Lower lobe of right lung (tissue), 2 donors: Measurements from ENCODE around the gene MYOCOS. TPM values are rescaled to one million over a fixed set of nuclear protein-coding genes. Genes with fewer than 3 reads are reported as not detected.

Source experiments
- ATAC-seq, 2 donors: fragments of 200-7000 bp; cut with Tn5 transposase; one replicate each; pipeline ENCODE4 v1.9.1; 2020 to 2022; ENCODE audit warnings: mild to moderate bottlenecking in 2 of 2, moderate library complexity in 2 of 2
- DNase-seq: peaks from one replicate; pipeline ENCODE4 v3.0.0-alpha.2; 2020
- H3K27ac ChIP-seq: fragments of 200-600 bp; one replicate; pipeline ENCODE4 v1.8.0; 2022
- H3K27me3 ChIP-seq: fragments of 200-600 bp; one replicate; pipeline ENCODE4 v1.8.0; 2022; ENCODE audit warnings: low read depth
- H3K36me3 ChIP-seq: fragments of 200-600 bp; one replicate; pipeline ENCODE4 v1.8.0; 2022; ENCODE audit warnings: mild to moderate bottlenecking
- H3K4me1 ChIP-seq: fragments of 200-600 bp; one replicate; pipeline ENCODE4 v1.8.0; 2022
- H3K4me3 ChIP-seq: fragments of 200-600 bp; one replicate; pipeline ENCODE4 v1.8.0; 2022; ENCODE audit warnings: mild to moderate bottlenecking
- H3K9me3 ChIP-seq: fragments of 200-600 bp; one replicate; pipeline ENCODE4 v1.8.0; 2022
- CTCF ChIP-seq: fragments of 200-600 bp; IDR thresholded peaks from one replicate; pipeline ENCODE4 v1.8.0; 2022; ENCODE audit warnings: antibody characterized with exemption, mild to moderate bottlenecking
- intact Hi-C: fragments of 100-400 bp; cut with DNase I; formaldehyde crosslinking; loops from one replicate; pipeline ENCODE4 v1.11.0; 2022
- total RNA-seq: library from RNA; stranded (reverse); fragmentation: NEBNext Ultra II Directional; extraction: Animal tissue kit (Norgen Biotek cat#: 25700); gene quantifications from one replicate; pipeline ENCODE4 v1.2.1, GENCODE V29; 2021
- donor health status: DM: no; HTN: yes; CAD: no; lungs with severe emphysema.

The MYOCOS gene
- total RNA-seq, 1 donor from 2014 or later, result 0.18 TPM

GRCh38 chr1:171625225-171625624, 3.2 kb downstream of the MYOCOS start:
- no peak for ATAC-seq

GRCh38 chr1:171627020-171627419, 5.0 kb downstream of the MYOCOS start:
- peak; percentile 62 to 63 for ATAC-seq
- H3K27me3 ChIP-seq, result no peaks in the 10 kb centered on the region

More at GRCh38 chr1:171625225-171625624, 3.2 kb downstream of the MYOCOS start:
- H3K4me3 ChIP-seq, result no peak overlapping the region
- no peaks in the 10 kb centered on the region for H3K36me3 ChIP-seq
- no peak overlapping the region for H3K27ac ChIP-seq
- no peaks in the 10 kb centered on the region for H3K4me1 ChIP-seq
- no peaks in the 10 kb centered on the region for H3K27me3 ChIP-seq
- intact Hi-C loops, result no loop called here
- no peak for DNase-seq
- TF ChIP-seq CTCF, result no peak
- H3K9me3 ChIP-seq, result no peaks in the 10 kb centered on the region

DNA sequence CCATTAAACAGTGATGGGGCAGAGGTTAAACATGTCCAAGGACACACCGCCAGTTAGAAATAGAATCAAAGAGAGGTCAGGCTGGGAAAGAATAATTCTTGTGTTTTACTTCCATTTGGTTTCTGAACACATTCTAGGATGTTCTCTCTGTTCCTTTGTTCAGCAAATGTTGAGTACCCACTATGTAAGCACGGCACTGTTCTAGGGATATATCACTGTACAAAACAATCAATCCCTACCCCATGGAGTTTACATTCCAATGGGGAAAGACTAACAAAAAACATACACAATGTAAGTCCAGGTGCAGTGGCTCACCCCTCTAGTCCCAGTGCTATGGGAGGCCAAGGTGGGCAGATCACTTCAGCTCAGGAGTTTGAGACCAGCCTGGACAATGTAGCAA, 6.2 kb downstream of the MYOCOS start:
- no peaks in the 10 kb centered on the region for H3K4me1 ChIP-seq
- H3K4me3 ChIP-seq, result no peak overlapping the region
- no peak overlapping the region for H3K27ac ChIP-seq
- intact Hi-C loops, result no loop called here
- no peak for TF ChIP-seq CTCF
- ATAC-seq (no peak), DNase-seq (no peak)
- no peaks in the 10 kb centered on the region for H3K9me3 ChIP-seq
- no peaks in the 10 kb centered on the region for H3K27me3 ChIP-seq
- no peaks in the 10 kb centered on the region for H3K36me3 ChIP-seq

More at GRCh38 chr1:171627020-171627419, 5.0 kb downstream of the MYOCOS start:
- no peak for DNase-seq
- no peak overlapping the region for H3K4me3 ChIP-seq
- H3K9me3 ChIP-seq, result no peaks in the 10 kb centered on the region
- TF ChIP-seq CTCF, result no peak
- no peak overlapping the region for H3K27ac ChIP-seq
- H3K36me3 ChIP-seq, result no peaks in the 10 kb centered on the region
- intact Hi-C loops, result no loop called here
- H3K4me1 ChIP-seq, result no peaks in the 10 kb centered on the region

DNA sequence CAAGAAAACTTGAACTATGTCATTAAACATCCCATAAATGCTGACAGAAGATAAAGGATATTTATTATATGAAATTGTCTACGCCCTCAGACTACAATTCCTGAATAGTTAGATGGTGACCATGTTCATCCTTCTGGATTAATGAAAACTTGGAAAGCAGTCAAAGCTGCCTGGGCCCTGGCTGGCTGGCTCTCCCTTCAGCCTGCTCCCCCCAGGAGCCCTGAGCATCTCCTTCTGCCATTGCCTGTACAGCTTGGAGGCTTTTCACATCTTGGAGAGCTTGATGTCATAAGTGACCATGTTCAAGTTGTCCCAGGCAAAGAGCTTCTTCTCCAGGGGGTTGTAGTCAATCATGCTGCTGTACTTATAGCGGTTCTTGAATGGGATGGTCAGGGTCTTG, 13.6 kb downstream of the MYOCOS start:
- DNase-seq (no peak), ATAC-seq (no peak)
- intact Hi-C loops, result no loop called here
- H3K9me3 ChIP-seq, result no peaks in the 10 kb centered on the region
- no peaks in the 10 kb centered on the region for H3K27me3 ChIP-seq
- H3K36me3 ChIP-seq, result no peaks in the 10 kb centered on the region
- no peaks in the 10 kb centered on the region for H3K4me1 ChIP-seq
- H3K4me3 ChIP-seq, result no peak overlapping the region
- no peak overlapping the region for H3K27ac ChIP-seq
- TF ChIP-seq CTCF, result no peak

DNA sequence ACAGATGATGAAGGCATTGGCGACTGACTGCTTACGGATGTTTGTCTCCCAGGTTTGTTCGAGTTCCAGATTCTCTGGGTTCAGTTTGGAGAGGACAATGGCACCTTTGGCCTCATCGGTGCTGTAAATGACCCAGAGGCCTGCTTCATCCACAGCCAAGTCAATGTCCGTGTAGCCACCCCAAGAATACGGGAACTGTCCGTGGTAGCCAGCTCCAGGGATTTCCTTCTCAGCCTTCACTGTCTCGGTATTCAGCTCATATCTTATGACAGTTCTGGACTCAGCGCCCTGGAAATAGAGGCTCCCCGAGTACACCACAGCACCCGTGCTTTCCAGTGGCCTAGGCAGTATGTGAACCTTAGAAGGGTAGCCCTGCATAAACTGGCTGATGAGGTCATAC, 14.1 kb downstream of the MYOCOS start:
- ATAC-seq (no peak), DNase-seq (no peak)
- no peak overlapping the region for H3K4me3 ChIP-seq
- no peak overlapping the region for H3K27ac ChIP-seq
- no peaks in the 10 kb centered on the region for H3K4me1 ChIP-seq
- H3K36me3 ChIP-seq, result no peaks in the 10 kb centered on the region
- intact Hi-C loops, result no loop called here
- TF ChIP-seq CTCF, result no peak
- no peaks in the 10 kb centered on the region for H3K9me3 ChIP-seq
- no peaks in the 10 kb centered on the region for H3K27me3 ChIP-seq
